Astrocyte of the spinal cord (primary cell): ENCODE data around the gene CETN1.

Experiments used
- DNase-seq: peaks from one replicate; pipeline ENCODE4 v3.0.0; 2011; ENCODE audit warnings: low read depth, low spot score
- H3K4me3 ChIP-seq: 2 replicates; pipeline ENCODE4 v1.5.1; 2011; ENCODE audit warnings: low read depth, mild to moderate bottlenecking, low read length, moderate library complexity
- in situ Hi-C: cut with HindIII; loops from 2 replicates; pipeline ENCODE4 v1.10.0; 2017; ENCODE audit warnings: low sequenced_read_pairs
- TF ChIP-seq, protein P1 (sequence below): IDR thresholded peaks from 2 replicates; pipeline ENCODE4 v1.5.1; 2012; ENCODE audit warnings: low read depth, mild to moderate bottlenecking, low read length, inconsistent platforms

Gene CETN1

DNA sequence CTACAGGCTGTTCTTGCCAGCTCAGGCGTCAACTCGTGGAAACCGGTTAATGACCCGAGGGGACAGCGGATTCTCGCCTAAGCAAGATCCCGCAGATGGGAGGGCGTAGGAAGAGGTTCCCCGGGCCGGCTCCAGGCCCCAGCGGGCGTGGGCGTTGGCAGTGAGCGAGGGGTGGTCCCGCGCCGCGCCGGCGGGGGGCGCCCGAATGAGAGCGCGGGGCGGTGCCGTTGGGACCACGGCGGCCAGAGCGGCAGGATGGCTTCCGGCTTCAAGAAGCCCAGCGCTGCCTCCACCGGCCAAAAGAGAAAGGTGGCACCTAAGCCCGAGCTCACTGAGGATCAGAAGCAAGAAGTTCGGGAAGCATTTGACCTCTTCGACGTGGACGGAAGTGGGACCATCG, at the start of gene CETN1:
TSS of gene CETN1 (plus strand) at position 227 of the 400 bp plus-strand sequence. CDS start at position 256, 29 bp downstream.
- TF ChIP-seq, protein P1, sequence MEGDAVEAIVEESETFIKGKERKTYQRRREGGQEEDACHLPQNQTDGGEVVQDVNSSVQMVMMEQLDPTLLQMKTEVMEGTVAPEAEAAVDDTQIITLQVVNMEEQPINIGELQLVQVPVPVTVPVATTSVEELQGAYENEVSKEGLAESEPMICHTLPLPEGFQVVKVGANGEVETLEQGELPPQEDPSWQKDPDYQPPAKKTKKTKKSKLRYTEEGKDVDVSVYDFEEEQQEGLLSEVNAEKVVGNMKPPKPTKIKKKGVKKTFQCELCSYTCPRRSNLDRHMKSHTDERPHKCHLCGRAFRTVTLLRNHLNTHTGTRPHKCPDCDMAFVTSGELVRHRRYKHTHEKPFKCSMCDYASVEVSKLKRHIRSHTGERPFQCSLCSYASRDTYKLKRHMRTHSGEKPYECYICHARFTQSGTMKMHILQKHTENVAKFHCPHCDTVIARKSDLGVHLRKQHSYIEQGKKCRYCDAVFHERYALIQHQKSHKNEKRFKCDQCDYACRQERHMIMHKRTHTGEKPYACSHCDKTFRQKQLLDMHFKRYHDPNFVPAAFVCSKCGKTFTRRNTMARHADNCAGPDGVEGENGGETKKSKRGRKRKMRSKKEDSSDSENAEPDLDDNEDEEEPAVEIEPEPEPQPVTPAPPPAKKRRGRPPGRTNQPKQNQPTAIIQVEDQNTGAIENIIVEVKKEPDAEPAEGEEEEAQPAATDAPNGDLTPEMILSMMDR, result no peak
- no peak within 1 kb of the TSS for H3K4me3 ChIP-seq
- in situ Hi-C loops, result no loop called here
- no peak for DNase-seq

DNA sequence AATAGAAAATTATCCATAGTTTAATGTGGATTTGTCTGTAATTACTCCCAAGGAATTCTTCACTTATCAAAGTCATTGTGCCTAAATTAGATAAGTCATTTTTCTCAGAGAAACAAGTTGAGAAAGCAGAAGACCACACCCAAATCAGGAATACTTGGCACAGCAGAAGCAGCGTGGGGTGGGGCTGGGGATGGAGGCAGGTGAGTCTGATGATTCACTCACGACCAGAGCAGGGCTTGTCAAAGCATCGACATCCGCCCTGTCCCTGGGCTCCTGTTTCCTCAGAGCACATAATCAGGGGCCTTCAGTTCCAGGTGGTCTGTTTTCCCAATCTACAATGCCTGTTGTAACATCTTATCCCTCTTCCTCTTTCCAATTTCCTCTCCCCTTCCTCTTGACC, 48.2 kb upstream of the CETN1 start:
- TF ChIP-seq, protein P1, result no peak
- no peak for DNase-seq
- in situ Hi-C loops, result no loop called here
- H3K4me3 ChIP-seq, result no peak overlapping the region

DNA sequence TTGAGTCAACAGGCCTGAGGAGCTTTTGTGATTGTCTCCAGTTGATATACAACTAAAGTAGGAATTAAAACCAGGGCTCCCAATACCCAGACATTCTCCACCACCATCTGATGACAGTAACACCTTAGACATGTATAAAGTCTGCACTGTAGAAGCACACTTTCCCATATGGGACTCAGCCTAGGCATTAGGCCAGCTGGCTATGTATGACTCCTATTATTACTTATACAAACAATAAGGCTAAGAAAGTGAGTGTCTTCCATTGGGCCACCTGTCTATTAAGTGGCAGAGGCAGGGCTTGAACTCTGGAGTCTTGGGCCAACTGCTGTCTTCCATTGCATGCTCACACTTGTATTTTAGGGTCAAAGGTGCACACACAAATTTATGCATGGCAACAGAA, 47.5 kb upstream of the CETN1 start:
- in situ Hi-C loops, result no loop called here
- no peak overlapping the region for H3K4me3 ChIP-seq
- TF ChIP-seq, protein P1, result no peak
- no peak for DNase-seq

DNA sequence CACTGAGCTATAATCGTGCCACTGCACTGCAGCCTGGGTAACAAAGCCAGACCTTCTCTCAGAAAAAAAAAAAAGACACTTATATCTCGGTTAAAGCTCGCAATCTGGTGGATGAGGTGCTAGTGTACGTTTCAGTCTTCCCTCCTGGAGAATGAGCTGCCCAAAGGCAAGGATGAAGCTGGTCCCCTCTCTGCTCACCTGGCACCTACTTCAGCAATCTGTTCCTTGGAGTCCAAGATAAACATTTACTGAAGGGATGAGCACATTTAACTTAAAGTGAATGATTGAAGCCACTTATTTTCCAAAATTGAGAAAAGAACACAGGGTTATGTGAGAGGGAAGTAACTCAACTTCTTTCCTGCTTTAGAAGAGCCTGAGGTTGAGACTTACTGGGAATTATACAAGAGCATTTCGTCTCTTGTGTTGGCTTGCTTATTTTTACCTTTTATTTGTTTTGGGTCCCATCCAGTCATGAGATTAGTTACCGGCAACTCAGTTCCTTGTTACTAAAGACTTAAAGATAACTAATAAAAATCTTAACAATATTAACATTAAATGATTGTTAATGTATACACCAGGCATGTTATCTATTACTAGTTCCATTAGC, 46.1 kb upstream of the CETN1 start:
- no peak for DNase-seq
- H3K4me3 ChIP-seq, result no peak overlapping the region
- TF ChIP-seq, protein P1, result no peak
- in situ Hi-C loops, result no loop called here

DNA sequence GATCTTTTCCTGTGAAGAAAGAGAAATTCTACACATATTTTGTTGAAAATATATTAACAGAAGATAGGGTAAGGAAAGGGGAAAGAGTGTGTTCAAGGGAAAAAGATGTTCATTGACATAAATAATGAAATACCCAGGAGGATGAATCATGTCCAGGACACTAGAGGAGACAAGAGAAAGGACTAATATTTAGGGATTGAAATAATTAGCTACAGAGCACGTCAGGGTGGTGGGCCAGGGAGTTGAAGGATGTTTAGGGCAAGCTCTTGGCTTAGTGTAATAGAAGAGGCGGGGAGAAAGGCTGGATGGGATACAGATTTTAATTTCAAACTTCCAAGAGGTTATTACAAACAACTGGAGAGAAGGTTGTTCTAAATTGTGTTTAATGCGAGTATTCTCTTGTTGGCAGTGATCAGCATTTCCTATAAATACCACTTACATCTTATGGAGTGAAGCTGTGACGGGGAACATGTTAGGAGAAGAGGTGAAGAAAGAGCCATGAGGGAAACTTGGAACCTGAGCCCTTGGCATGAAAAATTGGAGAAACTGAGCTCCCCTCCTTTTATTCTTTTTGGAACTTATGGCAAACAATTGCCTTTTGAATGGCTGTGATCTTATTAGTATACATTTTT, 36.6 kb upstream of the CETN1 start:
- in situ Hi-C loops, result no loop called here
- no peak for DNase-seq
- no peak overlapping the region for H3K4me3 ChIP-seq
- TF ChIP-seq, protein P1, result no peak

DNA sequence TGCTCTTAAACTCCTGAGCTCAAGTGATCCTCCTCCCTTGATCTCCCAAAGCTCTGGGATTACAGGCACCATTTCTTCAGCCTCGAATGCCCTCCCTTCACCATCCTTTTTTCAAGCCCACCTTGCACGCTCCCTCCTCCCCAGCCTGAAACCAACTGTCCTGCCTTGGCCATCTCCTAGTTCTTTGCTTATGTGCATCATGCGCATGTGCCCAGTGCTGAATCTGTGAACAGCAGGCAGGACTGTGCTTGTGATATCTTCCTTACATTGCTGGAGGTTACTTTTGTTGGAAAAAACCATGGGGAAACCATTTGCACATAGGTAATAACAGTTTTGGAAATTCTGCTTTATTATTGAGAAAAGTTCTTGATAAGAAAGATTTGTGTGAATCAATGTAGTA, 30.2 kb upstream of the CETN1 start:
- DNase-seq, result no peak
- in situ Hi-C loops, result no loop called here
- H3K4me3 ChIP-seq, result no peak overlapping the region
- TF ChIP-seq, protein P1, result no peak
